Neural cell (in vitro differentiated cells): Measurements from ENCODE around the gene GRIA2.
"Not testable (repeated sequence)": the region's sequence is repeated elsewhere in the genome, so short reads cannot be mapped to it uniquely, and the experiment has no call there.

ENCODE experiments used
- CTCF ChIP-seq: fragments of 450-650 bp; IDR thresholded peaks from 2 replicates; pipeline ENCODE4 v1.5.1; 2014; ENCODE audit warnings: antibody characterized with exemption, mild to moderate bottlenecking, moderate library complexity; ENCODE audit not compliant: poor library complexity, severe bottlenecking
- REST ChIP-seq: IDR thresholded peaks from 2 replicates; pipeline ENCODE4 v1.6.1; 2012; ENCODE audit warnings: borderline replicate concordance

- not testable (repeated sequence) for TF ChIP-seq CTCF, REST
Measured at GRCh38 chr4:157258165-157258564, 37.6 kb downstream of the GRIA2 start.
